Caco-2 (cell line): ENCODE results near the gene MMP28. TPM values are rescaled to one million over a fixed set of nuclear protein-coding genes. Genes with fewer than 3 reads are reported as not detected.

Experiments
- BruUV-seq: library from RNA; stranded (reverse); fragments of 400-500 nt; replicated peaks from 2 replicates; lab custom pipeline; 2021; lab: Mats Ljungman, UMichigan
- CTCF ChIA-PET: fragments of 300-600 bp; sonication (Branson Sonifier 250); formaldehyde crosslinking; loops from one replicate; lab custom pipeline; 2022; ENCODE audit warnings: antibody characterized with exemption; lab: Charles Lee
- POLR2A ChIA-PET: fragments of 300-600 bp; sonication (Branson Sonifier 250); formaldehyde crosslinking; loops from one replicate; lab custom pipeline; 2022; ENCODE audit warnings: antibody characterized with exemption; lab: Charles Lee
- DNase-seq, 2 experiments: peaks; one replicate each; pipeline versions ENCODE4 v3.0.0 to v3.0.0-alpha.2; 2020 to 2022
- H3K27me3 ChIP-seq: replicated peaks from 2 replicates; pipeline ENCODE4 v1.6.0; 2011; ENCODE audit warnings: low read length; ENCODE audit not compliant: control insufficient read depth, insufficient read depth
- H3K36me3 ChIP-seq: 2 replicates; pipeline ENCODE4 v1.5.1; 2011; ENCODE audit warnings: low read length; ENCODE audit not compliant: control insufficient read depth, insufficient read depth
- H3K4me1 ChIP-seq: fragments of 250-450 bp; sonication (Bioruptor Pico); 2 replicates; pipeline ENCODE4 v1.5.1; 2020; ENCODE audit warnings: mild to moderate bottlenecking
- H3K4me3 ChIP-seq: 2 replicates; pipeline ENCODE4 v1.5.1; 2011; ENCODE audit warnings: low read depth, mild to moderate bottlenecking, control low read depth, low read length
- H3K9me3 ChIP-seq: fragments of 250-450 bp; sonication (Bioruptor Pico); 2 replicates; pipeline ENCODE4 v1.5.1; 2020; ENCODE audit warnings: mild to moderate bottlenecking, moderate library complexity
- H3K27ac Mint-ChIP-seq: one replicate; pipeline ENCODE4 v1.8.0; 2022; ENCODE audit warnings: mixed read lengths; ENCODE audit not compliant: unreplicated experiment
- H3K27me3 Mint-ChIP-seq: one replicate; pipeline ENCODE4 v1.8.0; 2022; ENCODE audit warnings: mixed read lengths; ENCODE audit not compliant: insufficient read depth, unreplicated experiment
- H3K36me3 Mint-ChIP-seq: one replicate; pipeline ENCODE4 v1.8.0; 2022; ENCODE audit warnings: mild to moderate bottlenecking, mixed read lengths; ENCODE audit not compliant: insufficient read depth, unreplicated experiment
- H3K4me1 Mint-ChIP-seq: one replicate; pipeline ENCODE4 v1.8.0; 2022; ENCODE audit warnings: low read depth, mixed read lengths; ENCODE audit not compliant: unreplicated experiment
- H3K4me3 Mint-ChIP-seq: one replicate; pipeline ENCODE4 v1.8.0; 2022; ENCODE audit warnings: mild to moderate bottlenecking, moderate library complexity, mixed read lengths; ENCODE audit not compliant: unreplicated experiment
- H3K9me3 Mint-ChIP-seq: one replicate; pipeline ENCODE4 v1.8.0; 2022; ENCODE audit warnings: mixed read lengths; ENCODE audit not compliant: unreplicated experiment
- CTCF ChIP-seq, 2 experiments: fragments of 200-600 bp in 1 of 2; IDR thresholded peaks; 1 replicate in 1 of 2; 2 replicates in 1 of 2; pipeline versions ENCODE4 v1.5.1 to v1.8.0; 2011 to 2022; ENCODE audit warnings: antibody characterized with exemption in 1 of 2, control low read depth in 1 of 2, inconsistent platforms in 1 of 2, low read depth in 1 of 2, low read length in 1 of 2, mild to moderate bottlenecking in 1 of 2, moderate library complexity in 1 of 2; ENCODE audit not compliant: insufficient read depth in 1 of 2, severe bottlenecking in 1 of 2, unreplicated experiment in 1 of 2
- intact Hi-C: fragments of 100-400 bp; cut with micrococcal nuclease; formaldehyde crosslinking; loops from one replicate; pipeline ENCODE4 v1.10.0; 2022; ENCODE audit not compliant: unreplicated experiment
- total RNA-seq: library from RNA; stranded (reverse); gene quantifications from 2 replicates; pipeline ENCODE4 v1.2.3, GENCODE V29; 2022

MMP28 gene
- total RNA-seq, 1 experiment from 2014 or later = not detected

- H3K9me3 Mint-ChIP-seq = no peaks in the 10 kb centered on the region
- peaks cover 14% of the 10 kb centered on the region for H3K4me1 Mint-ChIP-seq
- H3K36me3 Mint-ChIP-seq = peaks cover 37% of the 10 kb centered on the region
- no peaks in the 10 kb centered on the region for H3K9me3 ChIP-seq
- H3K4me3 Mint-ChIP-seq = no peak overlapping the region
- ChIA-PET CTCF (no interaction called here), POLR2A (no interaction called here)
- no peak overlapping the region for H3K27ac Mint-ChIP-seq
- intact Hi-C loops = no loop called here
- no peaks in the 10 kb centered on the region; the same call in 1 of the 2 replicates for H3K36me3 ChIP-seq
- no TSS peak for BruUV-seq
- no peak for TF ChIP-seq CTCF (IDR thresholded peaks at IDR 0.05; ENCODE audit: insufficient read depth in 1 of 2, low read depth in 1 of 2, low read length in 1 of 2, severe bottlenecking in 1 of 2, unreplicated experiment in 1 of 2)
- H3K27me3 ChIP-seq = no peaks in the 10 kb centered on the region
- no peaks in the 10 kb centered on the region for H3K27me3 Mint-ChIP-seq
- H3K4me3 ChIP-seq = no peak overlapping the region
- DNase-seq = no peak
- peaks cover 7% of the 10 kb centered on the region for H3K4me1 ChIP-seq
Measured at GRCh38 chr17:35727635-35728034, 67.8 kb downstream of the MMP28 start.

GRCh38 chr17:35726953-35727460, 68.4 kb downstream of the MMP28 start:
- intact Hi-C loops = no loop called here

More at GRCh38 chr17:35726953-35727460, 68.4 kb downstream of the MMP28 start:
- no peaks in the 10 kb centered on the region for H3K27me3 Mint-ChIP-seq
- Histone ChIP-seq H3K9me3 (no peaks in the 10 kb centered on the region), H3K27me3 (no peaks in the 10 kb centered on the region), H3K4me3 (no peak overlapping the region), H3K4me1 (peaks cover 7% of the 10 kb centered on the region), H3K36me3 (no peaks in the 10 kb centered on the region; the same call in 1 of the 2 replicates)
- CTCF ChIA-PET = interaction anchor here (1.1 to 1.2 kb wide), 2 partner anchors 20 to 37 kb away, joined by 5 read pairs; no protein-coding TSS in a partner anchor
- no peak overlapping the region for H3K4me3 Mint-ChIP-seq
- BruUV-seq = no TSS peak
- no peaks in the 10 kb centered on the region for H3K9me3 Mint-ChIP-seq
- TF ChIP-seq CTCF (IDR thresholded peaks at IDR 0.05; ENCODE audit: insufficient read depth in 1 of 2, low read depth in 1 of 2, low read length in 1 of 2, severe bottlenecking in 1 of 2, unreplicated experiment in 1 of 2) = no peak
- H3K4me1 Mint-ChIP-seq = peaks cover 14% of the 10 kb centered on the region
- no peak overlapping the region for H3K27ac Mint-ChIP-seq
- POLR2A ChIA-PET = no interaction called here
- DNase-seq = no peak
- H3K36me3 Mint-ChIP-seq = peaks cover 38% of the 10 kb centered on the region
